ENCODE data around the gene HPSE2.
A peak's percentile ranks its signal among the peaks of the same experiment; 100 is the strongest.
"Not testable (repeated sequence)": the region's sequence is repeated elsewhere in the genome, so short reads cannot be mapped to it uniquely, and the experiment has no call there.

HPSE2 gene

GRCh38 chr10:98916526-98917125 is 319.0 kb downstream of the HPSE2 start:
- DNase-seq: peak; percentile 22

- no peak for DNase-seq
Measured at GRCh38 chr10:98915911-98916310, 319.7 kb downstream of the HPSE2 start.

GRCh38 chr10:98910546-98910945 is 325.1 kb downstream of the HPSE2 start:
- DNase-seq: no peak

GRCh38 chr10:98910048-98910447 is 325.6 kb downstream of the HPSE2 start:
- DNase-seq: no peak

GRCh38 chr10:98908868-98909267 is 326.8 kb downstream of the HPSE2 start:
- DNase-seq: no peak

- not testable (repeated sequence) for DNase-seq
Measured at GRCh38 chr10:98908247-98908646, 327.4 kb downstream of the HPSE2 start.

- no peak for DNase-seq
Measured at GRCh38 chr10:98901441-98902110, 334.1 kb downstream of the HPSE2 start.

GRCh38 chr10:98899018-98899417 is 336.6 kb downstream of the HPSE2 start:
- no peak for DNase-seq

GRCh38 chr10:98892523-98892922 is 343.1 kb downstream of the HPSE2 start:
- DNase-seq: no peak

GRCh38 chr10:98886686-98887085 is 349.0 kb downstream of the HPSE2 start:
- DNase-seq: peak; percentile 36

- no peak for DNase-seq
Measured at GRCh38 chr10:98885378-98885777, 350.3 kb downstream of the HPSE2 start.

- DNase-seq: no peak
Measured at GRCh38 chr10:98881789-98882188, 353.9 kb downstream of the HPSE2 start.

- DNase-seq: no peak
Measured at GRCh38 chr10:98880971-98881370, 354.7 kb downstream of the HPSE2 start.

- no peak for DNase-seq
Measured at GRCh38 chr10:98878921-98879320, 356.7 kb downstream of the HPSE2 start.

GRCh38 chr10:98878418-98878817 is 357.2 kb downstream of the HPSE2 start:
- no peak for DNase-seq

- no peak for DNase-seq
Measured at GRCh38 chr10:98861962-98862361, 373.7 kb downstream of the HPSE2 start.

- DNase-seq: no peak
Measured at GRCh38 chr10:98858525-98858924, 377.1 kb downstream of the HPSE2 start.

- no peak for DNase-seq
Measured at GRCh38 chr10:98855403-98856189, 380.1 kb downstream of the HPSE2 start.

GRCh38 chr10:98852686-98853085 is 383.0 kb downstream of the HPSE2 start:
- no peak for DNase-seq

- no peak for DNase-seq
Measured at GRCh38 chr10:98848361-98848760, 387.3 kb downstream of the HPSE2 start.

- DNase-seq: no peak
Measured at GRCh38 chr10:98846787-98847186, 388.9 kb downstream of the HPSE2 start.

- no peak for DNase-seq
Measured at GRCh38 chr10:98833542-98833941, 402.1 kb downstream of the HPSE2 start.

GRCh38 chr10:98832738-98833137 is 402.9 kb downstream of the HPSE2 start:
- DNase-seq: no peak

GRCh38 chr10:98832196-98832595 is 403.5 kb downstream of the HPSE2 start:
- DNase-seq: no peak

Measured in fibroblast of skin of scalp (primary cell).